GM12892 (cell line): Measurements from ENCODE around the gene METTL22.

ENCODE experiments used
- DNase-seq: peaks from one replicate; pipeline ENCODE4 v3.0.0; 2011; ENCODE audit not compliant: insufficient read length
- FAIRE-seq: peaks from 2 replicates; lab custom pipeline; 2011; peaks lifted over from hg19 to GRCh38; lab: Jason Lieb, UNC
- POLR2A ChIP-seq: IDR thresholded peaks from 2 replicates; pipeline ENCODE4 v1.6.1; 2011; ENCODE audit warnings: low read depth, low read length, control low read depth
- POLR2AphosphoS5 ChIP-seq: IDR thresholded peaks from 2 replicates; pipeline ENCODE4 v1.6.1; 2011; ENCODE audit warnings: low read depth, low read length, control low read depth
- TAF1 ChIP-seq: IDR thresholded peaks from 2 replicates; pipeline ENCODE4 v1.6.1; 2011; ENCODE audit warnings: low read depth, mild to moderate bottlenecking, control low read depth, low read length, borderline replicate concordance

The METTL22 gene

DNA sequence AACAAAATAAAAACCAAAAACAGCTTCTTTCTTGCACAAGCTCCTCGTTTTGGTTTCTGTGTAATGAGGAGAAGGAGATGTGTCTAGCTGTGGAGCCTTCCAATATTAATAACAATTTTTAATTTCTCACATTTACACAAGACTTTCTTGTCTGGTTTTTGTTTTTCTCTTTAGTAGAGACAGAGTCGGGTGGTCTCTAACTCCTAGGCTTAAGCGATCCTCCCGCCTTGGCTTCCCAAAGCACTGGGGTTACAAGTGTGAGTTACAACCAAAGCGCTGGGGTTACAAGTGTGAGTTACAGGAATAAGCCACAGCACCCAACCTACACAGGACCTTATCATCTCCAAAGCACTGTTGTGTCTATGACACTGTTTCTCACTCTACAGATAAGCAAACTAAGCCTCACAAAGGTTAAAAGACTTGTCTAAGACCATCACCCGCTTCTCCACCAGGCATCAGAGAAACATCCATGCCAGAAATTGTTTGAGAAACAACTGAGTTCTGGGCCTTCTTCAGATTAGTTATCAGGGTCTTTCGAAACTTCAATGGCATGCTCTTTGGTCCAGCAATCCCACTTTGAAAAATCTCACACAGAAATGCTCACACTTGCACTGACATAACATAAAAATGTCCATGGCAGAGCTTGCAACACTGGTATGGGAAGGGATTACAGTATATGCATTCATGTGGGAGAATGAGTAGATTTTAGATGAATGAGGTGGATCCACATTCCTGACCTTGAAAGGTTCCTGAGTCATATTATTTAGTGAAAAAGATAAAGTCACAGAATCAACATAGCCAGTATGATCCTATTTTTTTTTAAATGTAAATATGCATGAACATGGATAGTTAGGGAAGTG, 56.8 kb downstream of the METTL22 start:
- FAIRE-seq (no peak), DNase-seq (no peak)
- TF ChIP-seq POLR2A = no peak
- no peak for TF ChIP-seq TAF1

DNA sequence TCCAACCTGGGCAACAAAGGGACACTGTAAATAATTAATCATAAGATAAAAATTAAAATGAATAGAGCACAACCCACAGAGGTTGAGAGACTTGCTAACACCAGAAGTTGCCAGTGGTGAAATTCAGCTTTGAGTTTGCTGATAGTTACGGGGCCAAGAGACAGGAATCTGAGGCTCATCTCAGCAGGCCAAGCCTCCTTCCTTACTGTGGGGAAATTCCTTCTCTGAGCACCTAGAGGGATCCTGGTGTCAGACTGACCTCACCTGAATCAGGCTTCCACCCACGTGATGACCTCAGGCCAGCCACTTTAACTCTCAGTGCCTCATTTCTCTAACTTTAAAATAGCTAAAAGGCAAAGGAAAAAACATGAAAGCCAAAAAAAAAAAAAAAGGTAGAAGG, 57.7 kb downstream of the METTL22 start:
- TF ChIP-seq POLR2AphosphoS5 = no peak
- no peak for TF ChIP-seq POLR2A
- no peak for TF ChIP-seq TAF1
- no peak for FAIRE-seq
- DNase-seq = no peak

DNA sequence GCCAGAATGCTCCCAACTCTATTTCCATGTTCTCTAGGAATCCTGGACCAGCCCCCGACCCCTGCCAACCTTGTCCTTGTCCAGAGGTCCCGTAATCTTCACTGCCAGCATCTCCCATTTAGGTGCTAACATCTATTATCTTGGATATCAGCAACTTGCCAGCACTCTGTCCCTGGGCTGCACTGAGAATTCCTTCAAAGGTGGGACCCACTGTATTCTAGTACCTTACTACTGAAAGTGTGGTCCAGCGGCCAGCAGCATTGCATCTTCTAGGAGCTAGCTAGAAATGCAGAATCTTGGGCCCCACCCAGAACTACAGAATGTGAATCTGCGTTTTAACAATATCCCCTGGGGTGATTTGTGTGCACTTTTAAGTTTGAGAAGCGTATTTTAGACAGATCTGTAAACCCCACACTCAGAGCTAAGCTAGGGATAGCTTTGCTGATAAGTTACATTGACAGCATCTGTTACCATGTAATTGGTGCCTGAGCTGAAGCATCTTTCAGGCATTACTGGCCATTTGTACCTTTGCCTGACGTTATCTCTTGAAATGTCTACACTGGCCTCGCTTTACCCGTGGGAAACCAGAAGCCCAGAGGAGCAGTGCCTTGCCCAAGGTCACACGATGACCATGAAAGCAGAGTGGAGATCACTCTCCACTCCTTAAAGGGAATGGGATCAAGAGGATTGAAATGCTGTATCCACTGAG, 61.2 kb downstream of the METTL22 start:
- no peak for DNase-seq
- no peak for FAIRE-seq
- no peak for TF ChIP-seq TAF1
- no peak for TF ChIP-seq POLR2AphosphoS5
- TF ChIP-seq POLR2A = no peak

DNA sequence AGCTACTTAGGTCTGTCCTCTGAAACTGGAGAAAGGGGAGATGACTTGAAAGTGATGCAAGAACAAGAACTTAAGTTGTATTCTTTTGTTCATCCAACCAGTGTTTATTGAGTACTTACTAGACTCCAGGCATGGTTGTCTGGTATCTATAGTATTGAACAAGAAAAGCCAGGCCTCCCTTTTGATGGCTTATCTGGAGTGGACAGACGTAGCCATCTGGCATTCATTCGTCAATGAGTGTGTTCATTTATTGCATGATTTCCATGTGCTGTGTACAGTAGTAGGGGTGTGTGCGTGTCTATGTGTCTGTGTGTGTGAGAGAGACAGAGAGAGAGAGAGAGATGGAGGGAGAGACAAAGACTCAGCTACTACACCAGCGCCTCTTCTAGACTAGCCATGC, 62.1 kb downstream of the METTL22 start:
- FAIRE-seq (no peak), DNase-seq (no peak)
- TF ChIP-seq TAF1 (no peak), POLR2A (no peak), POLR2AphosphoS5 (no peak)

DNA sequence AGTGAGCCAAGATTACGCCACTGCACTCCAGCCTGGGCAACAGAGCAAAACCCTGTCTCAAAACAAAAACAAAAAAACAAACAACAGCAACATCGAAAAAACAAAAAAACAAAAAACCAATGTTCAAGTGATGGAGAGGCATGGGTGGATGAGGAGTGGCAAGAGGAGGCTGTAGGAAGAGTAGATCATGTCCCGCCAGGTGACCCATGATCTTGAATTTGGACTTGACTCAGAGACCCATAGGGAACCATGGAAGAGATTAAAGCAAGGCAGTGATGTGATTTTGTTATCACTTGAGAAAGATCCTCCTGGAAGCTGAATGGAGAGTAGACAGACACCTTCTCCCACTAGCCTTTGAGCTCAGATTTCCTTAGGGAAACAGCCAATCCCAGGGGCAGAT, 64.1 kb downstream of the METTL22 start:
- DNase-seq (no peak), FAIRE-seq (no peak)
- TF ChIP-seq POLR2A (no peak), POLR2AphosphoS5 (no peak), TAF1 (no peak)

DNA sequence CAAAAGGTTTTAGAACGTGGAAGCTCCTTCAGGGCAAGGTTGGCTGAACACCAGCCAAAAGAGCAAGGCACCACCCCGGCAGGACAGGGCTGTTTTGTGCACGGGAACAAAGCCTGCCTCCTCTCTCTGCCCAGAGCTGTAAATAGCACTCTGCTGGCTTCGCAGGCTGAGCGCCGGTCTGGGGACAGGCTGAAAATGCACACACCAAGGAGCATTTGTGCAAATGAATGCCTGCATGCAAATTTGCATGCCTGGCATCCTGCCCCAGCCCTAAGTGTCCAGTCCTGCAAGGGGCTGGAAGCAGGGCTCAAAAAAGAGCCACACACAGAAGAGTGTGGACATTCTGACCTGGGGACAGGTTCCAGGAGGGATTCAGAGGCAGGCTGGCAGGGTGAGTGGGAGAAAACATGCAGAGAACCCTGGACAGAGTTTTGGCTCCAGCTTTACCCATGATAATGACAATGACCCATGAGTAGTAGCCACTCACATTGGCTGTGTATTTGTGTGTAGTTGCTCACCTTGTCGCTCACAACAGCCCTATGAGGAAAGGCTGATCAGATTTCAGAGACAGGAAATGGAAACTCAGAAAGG, 64.6 kb downstream of the METTL22 start:
- no peak for DNase-seq

DNA sequence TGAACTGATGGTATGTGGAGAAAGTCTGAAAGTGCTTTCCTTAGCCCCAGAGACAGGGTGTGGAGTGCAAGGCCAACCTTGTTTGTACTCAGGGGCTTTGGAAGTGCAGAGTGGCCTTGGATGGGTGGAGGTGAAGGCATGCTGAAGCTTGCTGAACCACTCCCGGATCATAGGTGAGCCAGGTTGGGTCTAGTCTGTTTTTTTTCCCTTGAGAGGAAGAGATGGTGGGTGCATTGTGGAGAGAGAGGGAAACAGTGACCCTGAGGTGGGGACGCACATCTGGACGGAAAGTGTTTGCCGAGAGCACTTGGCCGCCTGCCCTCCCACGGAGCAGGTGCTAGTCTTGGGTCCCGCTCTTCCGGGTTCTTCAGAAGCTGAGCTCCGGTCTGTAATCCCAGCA, 65.4 kb downstream of the METTL22 start:
- no peak for TF ChIP-seq POLR2A
- TF ChIP-seq TAF1 = no peak
- TF ChIP-seq POLR2AphosphoS5 = no peak
- FAIRE-seq (no peak), DNase-seq (no peak)

More for the DNA sequence above, 64.6 kb downstream of the METTL22 start:
- TF ChIP-seq POLR2A = no peak
- no peak for FAIRE-seq

DNA sequence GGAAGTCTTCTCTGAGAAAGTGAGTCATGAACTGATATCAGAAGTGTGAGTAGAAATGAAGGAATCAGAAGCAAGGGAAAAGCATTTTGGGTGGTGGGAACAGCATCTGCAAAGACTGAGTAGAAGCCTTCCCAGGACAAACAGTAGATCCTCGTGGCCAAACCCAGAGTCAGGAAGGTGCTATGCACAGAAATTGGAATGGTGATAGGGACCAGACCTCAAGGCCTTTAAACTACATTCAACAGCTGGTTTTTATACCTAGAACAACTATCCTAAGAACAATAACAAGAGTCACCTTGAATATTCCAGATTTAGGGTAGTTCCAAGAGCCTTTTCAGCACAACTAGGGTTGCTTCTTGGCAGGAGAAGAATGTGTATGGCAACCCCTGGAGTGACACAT, 68.2 kb downstream of the METTL22 start:
- FAIRE-seq (no peak), DNase-seq (no peak)
- no peak for TF ChIP-seq POLR2A
- TF ChIP-seq POLR2AphosphoS5 = no peak
- no peak for TF ChIP-seq TAF1

DNA sequence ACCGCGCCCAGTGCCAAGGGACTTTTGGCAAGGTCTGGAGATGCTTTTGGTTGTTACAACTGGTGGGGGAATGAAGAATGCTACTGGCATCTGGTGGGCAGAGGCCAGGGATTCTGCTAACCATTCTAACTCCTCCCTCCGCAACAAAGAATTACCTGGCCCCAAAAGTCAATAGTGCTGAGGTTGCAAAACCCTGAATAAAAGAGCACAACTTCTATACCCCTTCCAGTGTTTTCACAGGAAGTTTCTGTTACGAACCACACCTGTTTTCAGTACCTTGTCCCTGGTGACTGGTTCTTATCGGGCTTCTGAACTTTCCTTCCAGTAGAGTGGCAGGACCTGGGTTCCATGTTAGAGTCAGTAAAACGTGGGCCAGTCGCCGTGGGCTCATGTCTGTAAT, 70.2 kb downstream of the METTL22 start:
- FAIRE-seq (no peak), DNase-seq (no peak)
- no peak for TF ChIP-seq POLR2AphosphoS5
- no peak for TF ChIP-seq POLR2A
- no peak for TF ChIP-seq TAF1

DNA sequence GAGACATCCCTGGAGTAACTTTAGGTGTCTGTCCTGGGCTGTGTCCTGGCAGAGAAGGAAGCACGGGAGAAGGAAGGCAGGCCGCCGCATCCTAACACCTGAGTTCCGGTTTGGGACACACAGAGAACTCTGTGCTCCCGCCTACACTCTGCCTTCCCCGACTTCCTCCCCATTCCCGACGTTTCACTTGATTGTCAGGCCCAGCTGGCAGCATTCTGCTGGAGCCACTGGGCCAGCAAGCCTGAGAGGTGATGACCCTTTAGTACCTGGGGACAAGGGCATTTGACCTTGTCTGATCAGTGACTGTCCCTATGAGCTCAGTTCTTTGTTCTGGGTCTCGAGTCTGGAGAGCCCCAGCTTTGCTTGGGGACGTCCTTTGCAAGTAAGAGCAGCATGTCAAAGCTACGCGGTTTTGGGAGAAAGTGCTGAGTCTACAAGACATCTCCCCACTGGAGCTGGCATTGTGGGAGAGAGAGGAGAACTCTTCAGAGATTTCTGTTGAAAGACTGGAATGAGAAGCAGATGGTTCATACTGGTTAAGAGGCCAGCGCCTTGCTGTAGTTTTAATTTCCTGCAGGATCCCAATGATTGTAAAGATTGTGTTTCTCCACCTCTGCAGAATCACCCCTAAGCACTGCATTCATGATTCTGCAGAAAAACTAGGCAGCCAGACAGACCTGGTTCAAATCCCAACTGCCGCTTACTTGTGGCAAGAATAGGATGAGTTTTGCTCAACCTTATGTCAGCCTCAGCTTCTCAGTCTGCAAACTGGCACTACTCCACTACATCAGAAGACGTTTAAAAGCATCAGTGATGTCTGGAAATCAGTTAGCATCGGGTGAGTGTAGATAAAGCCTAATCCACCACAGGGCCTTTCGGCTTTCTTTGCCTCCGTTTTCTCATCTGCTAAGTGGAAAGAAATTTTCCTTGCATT, 73.6 kb downstream of the METTL22 start:
- FAIRE-seq = no peak
- no peak for DNase-seq
- TF ChIP-seq POLR2AphosphoS5 (no peak), TAF1 (no peak)

DNA sequence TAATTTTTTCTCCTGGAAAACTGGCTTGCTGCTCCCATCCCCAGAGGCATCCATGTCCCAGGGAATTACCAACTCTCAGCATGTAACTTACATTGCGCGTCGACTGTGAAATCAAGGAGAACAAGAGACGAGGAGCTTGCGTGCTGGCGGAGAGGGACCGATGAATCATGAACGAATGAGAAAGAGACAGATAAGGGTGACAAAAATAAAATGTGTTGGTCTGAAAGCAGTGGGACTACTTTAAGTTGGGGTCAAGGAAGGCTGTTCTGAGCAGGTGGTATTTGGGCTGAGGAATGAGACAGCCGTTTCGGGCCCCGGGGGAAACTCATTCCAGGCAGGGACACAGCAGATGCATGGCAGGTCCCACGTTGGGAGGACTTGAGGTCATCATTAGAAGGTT, 75.4 kb downstream of the METTL22 start:
- TF ChIP-seq POLR2AphosphoS5 (no peak), TAF1 (no peak), POLR2A (no peak)
- FAIRE-seq (no peak), DNase-seq (no peak)
